NT2/D1 (cell line): Measurements from ENCODE around the gene INHBB.

Experiments
- DNase-seq: peaks from one replicate; pipeline ENCODE4 v3.0.0-alpha.2; 2011; ENCODE audit warnings: low read depth, low spot score
- H3K27me3 ChIP-seq: 2 replicates; pipeline ENCODE4 v1.6.0; 2011; ENCODE audit warnings: mild to moderate bottlenecking; ENCODE audit not compliant: insufficient read length, insufficient read depth
- H3K36me3 ChIP-seq: 2 replicates; pipeline ENCODE4 v1.6.1; 2011; ENCODE audit warnings: mild to moderate bottlenecking, low read length, mixed read lengths; ENCODE audit not compliant: insufficient read depth, insufficient read length
- H3K4me1 ChIP-seq: 2 replicates; pipeline ENCODE4 v1.5.1; 2011; ENCODE audit not compliant: insufficient read depth, insufficient read length
- H3K4me3 ChIP-seq: 2 replicates; pipeline ENCODE4 v1.5.1; 2011; ENCODE audit warnings: low read depth; ENCODE audit not compliant: insufficient read length
- H3K9ac ChIP-seq: 2 replicates; pipeline ENCODE4 v1.6.0; 2011; ENCODE audit warnings: low read depth; ENCODE audit not compliant: insufficient read length
- H3K9me3 ChIP-seq: 2 replicates; pipeline ENCODE4 v1.5.1; 2011; ENCODE audit warnings: mild to moderate bottlenecking, low read length; ENCODE audit not compliant: insufficient read depth
- SUZ12 ChIP-seq: IDR thresholded peaks from 2 replicates; pipeline ENCODE4 v1.6.1; 2011; ENCODE audit not compliant: insufficient read length, insufficient read depth; ENCODE audit errors: extremely low read depth
- YY1 ChIP-seq: IDR thresholded peaks from 2 replicates; pipeline ENCODE4 v1.6.1; 2011; ENCODE audit not compliant: insufficient read length, insufficient read depth
- ZNF274 ChIP-seq: IDR thresholded peaks from 2 replicates; pipeline ENCODE4 v1.6.1; 2011; ENCODE audit warnings: mild to moderate bottlenecking, low read depth, low read length

Gene INHBB

GRCh38 chr2:120343433-120344105, 2.4 kb upstream of the INHBB start:
- Histone ChIP-seq H3K9ac (no peak overlapping the region), H3K4me1 (peaks cover 27% of the 10 kb centered on the region), H3K4me3 (peak overlapping the region; percentile 30), H3K36me3 (no peaks in the 10 kb centered on the region), H3K27me3 (peaks cover 88% of the 10 kb centered on the region), H3K9me3 (no peaks in the 10 kb centered on the region)
- peak; percentile 75 for DNase-seq
- TF ChIP-seq SUZ12 (no peak), YY1 (no peak)

DNA sequence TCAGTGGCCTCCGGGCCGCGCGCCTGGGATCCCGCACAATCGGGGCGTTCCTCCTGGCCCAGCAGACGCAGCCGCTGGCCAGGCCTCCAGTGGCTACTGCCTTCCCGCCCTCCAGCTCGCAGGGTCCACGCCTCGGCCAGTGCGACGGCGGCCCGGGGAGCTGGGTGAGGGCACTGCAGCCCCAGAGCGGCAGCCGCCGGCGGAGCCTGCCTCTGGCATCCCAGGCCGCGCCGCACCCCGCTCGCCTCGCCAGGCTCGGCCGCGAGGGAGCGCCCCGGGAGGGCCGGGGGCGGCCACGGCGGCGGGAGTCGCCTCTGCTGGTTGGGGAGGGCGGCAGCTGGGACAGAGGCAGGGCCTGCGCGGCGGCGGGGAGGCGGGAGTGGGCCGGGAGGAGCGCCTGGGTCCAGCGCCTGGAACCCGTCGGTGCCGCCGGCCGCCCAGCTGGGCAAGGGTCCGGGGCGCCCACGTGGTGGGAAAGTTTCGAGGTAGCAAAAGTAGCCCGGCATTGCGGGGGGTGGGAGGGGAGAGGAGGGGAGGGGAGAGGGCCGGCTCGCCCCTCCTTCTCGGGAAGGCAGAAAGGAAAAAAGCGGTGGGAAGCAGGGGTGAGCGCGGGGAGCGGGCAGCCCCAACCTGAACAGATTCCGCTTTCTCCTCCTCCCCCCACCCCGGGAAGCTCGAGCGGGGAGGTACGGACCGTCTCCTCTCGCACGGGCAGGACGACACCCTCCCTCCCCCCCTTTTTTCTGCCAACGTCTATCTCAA, 1.5 kb upstream of the INHBB start:
- no peak for DNase-seq
- TF ChIP-seq SUZ12 (no peak), YY1 (no peak), ZNF274 (no peak)

DNA sequence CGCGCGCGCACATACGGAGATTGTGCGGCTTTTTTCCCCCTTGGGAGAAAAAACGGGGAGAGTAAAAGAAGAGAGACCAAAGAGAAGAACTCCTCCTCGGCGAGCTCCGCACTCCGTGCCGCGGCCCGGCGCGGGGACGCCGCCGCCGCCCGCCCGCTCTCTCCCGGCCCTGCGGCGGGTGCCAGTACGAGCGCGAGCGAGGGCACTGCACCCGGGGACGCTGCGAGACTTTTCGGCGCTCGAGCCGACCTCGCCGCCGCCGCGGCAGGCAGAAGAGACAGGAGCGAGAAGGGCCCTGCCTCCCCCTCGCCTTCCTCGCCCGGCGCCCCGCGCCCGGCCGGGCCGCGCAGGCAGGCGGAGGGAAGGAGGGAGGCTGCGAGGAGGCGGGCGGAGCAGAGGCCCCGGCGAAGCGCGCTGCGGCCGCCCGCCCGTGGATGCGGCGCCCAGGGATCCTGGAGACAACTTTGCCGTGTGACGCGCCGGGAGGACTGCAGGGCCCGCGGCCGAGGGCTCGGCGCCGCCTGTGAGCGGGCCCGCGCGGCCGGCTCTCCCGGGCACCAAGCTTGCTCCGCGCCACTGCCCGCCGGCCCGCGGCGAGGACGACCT, 857 bp upstream of the INHBB start:
- no peaks in the 10 kb centered on the region for H3K36me3 ChIP-seq
- H3K9me3 ChIP-seq: no peaks in the 10 kb centered on the region
- TF ChIP-seq ZNF274: no peak
- no peak for TF ChIP-seq SUZ12
- TF ChIP-seq YY1: no peak
- H3K9ac ChIP-seq: peak overlapping the region; percentile 61
- DNase-seq: no peak
- peaks cover 31% of the 10 kb centered on the region for H3K4me1 ChIP-seq
- H3K4me3 ChIP-seq: peak overlapping the region; percentile 47
- peaks cover 98% of the 10 kb centered on the region for H3K27me3 ChIP-seq

More for the DNA sequence above, 1.5 kb upstream of the INHBB start:
- Histone ChIP-seq H3K9me3 (no peaks in the 10 kb centered on the region), H3K4me3 (peak overlapping the region; percentile 47), H3K36me3 (no peaks in the 10 kb centered on the region), H3K27me3 (peaks cover 97% of the 10 kb centered on the region), H3K4me1 (peaks cover 31% of the 10 kb centered on the region), H3K9ac (peak overlapping the region; percentile 50)

- Histone ChIP-seq H3K9ac (peak overlapping the region; percentile 61), H3K27me3 (peaks cover 98% of the 10 kb centered on the region), H3K4me3 (peak overlapping the region; percentile 47), H3K4me1 (peaks cover 31% of the 10 kb centered on the region), H3K36me3 (no peaks in the 10 kb centered on the region), H3K9me3 (no peaks in the 10 kb centered on the region)
- TF ChIP-seq YY1 (no peak), ZNF274 (no peak), SUZ12 (no peak)
- DNase-seq: no peak
Observed at GRCh38 chr2:120345608-120346007, 328 bp upstream of the INHBB start.

GRCh38 chr2:120346667-120347358, 877 bp downstream of the INHBB start:
- Histone ChIP-seq H3K27me3 (peaks cover 95% of the 10 kb centered on the region), H3K36me3 (no peaks in the 10 kb centered on the region), H3K9me3 (no peaks in the 10 kb centered on the region), H3K9ac (peak overlapping the region; percentile 56), H3K4me1 (peaks cover 31% of the 10 kb centered on the region), H3K4me3 (peak overlapping the region; percentile 32)
- TF ChIP-seq ZNF274 (no peak), SUZ12 (peak; percentile 93)
- DNase-seq: no peak

DNA sequence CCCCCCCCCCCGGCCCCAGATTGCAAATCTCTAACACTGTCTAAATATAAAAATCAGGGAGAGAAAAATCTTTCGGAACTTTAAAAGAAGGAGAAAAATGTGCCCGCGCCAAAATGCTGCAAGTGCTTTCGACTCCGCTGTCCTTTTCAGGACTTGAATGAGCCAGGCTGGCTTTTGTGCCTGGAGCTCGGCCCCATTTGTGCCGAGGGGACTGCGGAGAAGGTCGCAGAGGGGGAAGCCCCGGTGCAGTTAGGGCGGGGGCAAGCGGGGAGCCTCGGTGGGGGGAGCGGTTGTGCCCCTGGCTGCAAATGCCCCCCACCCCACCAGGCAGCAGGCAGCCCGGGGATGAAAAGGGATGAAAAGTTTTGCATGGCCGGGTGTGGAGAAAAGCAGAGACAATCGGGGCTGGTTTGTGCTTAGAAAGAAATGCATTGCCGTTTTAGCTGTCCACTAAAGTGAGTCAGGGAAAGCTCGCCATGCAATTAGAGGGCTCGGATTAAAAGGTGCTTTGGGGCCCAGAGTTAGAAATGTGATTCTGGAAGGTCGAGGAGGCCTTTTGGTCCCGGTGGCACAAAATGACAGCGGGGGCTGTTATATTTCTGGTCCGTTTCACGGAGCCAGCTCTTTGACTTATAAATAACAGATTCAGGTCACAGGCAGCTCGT, 1.6 kb downstream of the INHBB start:
- Histone ChIP-seq H3K9me3 (no peaks in the 10 kb centered on the region), H3K27me3 (peaks cover 90% of the 10 kb centered on the region), H3K9ac (no peak overlapping the region), H3K4me1 (peaks cover 30% of the 10 kb centered on the region), H3K36me3 (no peaks in the 10 kb centered on the region), H3K4me3 (no peak overlapping the region)
- no peak for TF ChIP-seq SUZ12
- no peak for TF ChIP-seq YY1
- TF ChIP-seq ZNF274: no peak
- no peak for DNase-seq
